Measurements from ENCODE around the gene DNAH2.

DNA sequence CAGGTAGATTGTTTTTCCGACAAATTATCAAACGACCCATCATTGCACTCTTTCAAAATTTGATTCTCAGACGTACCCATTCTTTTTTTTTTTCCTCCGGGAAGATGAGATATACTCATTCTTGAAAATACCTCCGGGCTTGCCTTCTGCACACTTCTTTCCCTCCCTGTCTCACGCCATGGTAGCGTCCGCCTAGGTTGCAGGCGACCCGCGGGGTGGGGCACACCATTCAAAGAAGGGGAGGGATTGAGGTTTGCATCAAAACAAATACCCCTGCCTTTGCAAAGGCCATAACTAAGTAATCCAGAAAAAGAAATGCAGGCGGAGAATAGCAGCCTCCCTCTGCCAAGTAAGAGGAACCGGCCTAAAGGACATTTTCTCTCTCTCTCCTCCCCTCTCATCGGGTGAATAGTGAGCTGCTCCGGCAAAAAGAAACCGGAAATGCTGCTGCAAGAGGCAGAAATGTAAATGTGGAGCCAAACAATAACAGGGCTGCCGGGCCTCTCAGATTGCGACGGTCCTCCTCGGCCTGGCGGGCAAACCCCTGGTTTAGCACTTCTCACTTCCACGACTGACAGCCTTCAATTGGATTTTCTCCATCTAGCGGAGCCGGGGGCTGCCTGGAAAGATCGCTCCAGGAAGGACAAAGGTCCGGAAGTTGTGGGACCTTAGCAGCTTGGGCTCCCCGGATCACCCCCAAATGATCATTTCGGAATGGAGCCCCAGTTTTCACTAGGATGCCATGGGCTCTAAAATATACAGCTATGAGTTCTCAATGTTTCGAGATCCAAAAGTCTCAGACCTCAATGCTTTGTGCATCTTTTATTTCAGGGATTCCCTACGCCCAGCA is 31.1 kb upstream of the DNAH2 start:
- TF ChIP-seq, protein P1, sequence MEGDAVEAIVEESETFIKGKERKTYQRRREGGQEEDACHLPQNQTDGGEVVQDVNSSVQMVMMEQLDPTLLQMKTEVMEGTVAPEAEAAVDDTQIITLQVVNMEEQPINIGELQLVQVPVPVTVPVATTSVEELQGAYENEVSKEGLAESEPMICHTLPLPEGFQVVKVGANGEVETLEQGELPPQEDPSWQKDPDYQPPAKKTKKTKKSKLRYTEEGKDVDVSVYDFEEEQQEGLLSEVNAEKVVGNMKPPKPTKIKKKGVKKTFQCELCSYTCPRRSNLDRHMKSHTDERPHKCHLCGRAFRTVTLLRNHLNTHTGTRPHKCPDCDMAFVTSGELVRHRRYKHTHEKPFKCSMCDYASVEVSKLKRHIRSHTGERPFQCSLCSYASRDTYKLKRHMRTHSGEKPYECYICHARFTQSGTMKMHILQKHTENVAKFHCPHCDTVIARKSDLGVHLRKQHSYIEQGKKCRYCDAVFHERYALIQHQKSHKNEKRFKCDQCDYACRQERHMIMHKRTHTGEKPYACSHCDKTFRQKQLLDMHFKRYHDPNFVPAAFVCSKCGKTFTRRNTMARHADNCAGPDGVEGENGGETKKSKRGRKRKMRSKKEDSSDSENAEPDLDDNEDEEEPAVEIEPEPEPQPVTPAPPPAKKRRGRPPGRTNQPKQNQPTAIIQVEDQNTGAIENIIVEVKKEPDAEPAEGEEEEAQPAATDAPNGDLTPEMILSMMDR (IDR thresholded peaks at IDR 0.05; ENCODE audit: low read length), result no peak
- TF ChIP-seq EZH2 (IDR thresholded peaks at IDR 0.05; ENCODE audit: borderline replicate concordance, low read length), result no peak
